ENCODE results near the gene UGT1A4. TPM values are rescaled to one million over a fixed set of nuclear protein-coding genes. Genes with fewer than 3 reads are reported as not detected.

Gene UGT1A4
- total and polyA plus RNA-seq, 10 of the 15 experiments (the other 5 are each of a cell fraction or from before 2014, with no cell fraction given), result not detected

DNA sequence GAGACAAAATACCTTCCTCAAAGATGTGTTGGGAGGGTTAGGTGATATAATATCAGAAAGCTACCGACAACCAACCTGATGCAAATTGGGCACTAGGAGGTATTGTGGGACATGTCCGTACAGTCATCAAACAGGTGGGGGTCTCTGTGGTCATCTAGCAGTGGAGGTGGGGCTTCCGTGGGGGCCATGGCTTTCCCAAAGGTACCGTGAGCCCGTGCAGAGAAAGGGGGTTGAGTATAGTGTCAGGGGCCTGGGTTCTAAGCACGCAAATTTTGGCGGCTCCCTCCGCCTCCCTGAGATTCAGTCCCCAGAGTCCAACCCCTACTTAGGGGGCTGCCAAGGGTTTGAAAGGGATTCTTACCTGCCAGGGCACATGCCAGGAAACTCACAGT lies 103.2 kb downstream of the UGT1A4 start (continued):
- TF ChIP-seq, protein P1, sequence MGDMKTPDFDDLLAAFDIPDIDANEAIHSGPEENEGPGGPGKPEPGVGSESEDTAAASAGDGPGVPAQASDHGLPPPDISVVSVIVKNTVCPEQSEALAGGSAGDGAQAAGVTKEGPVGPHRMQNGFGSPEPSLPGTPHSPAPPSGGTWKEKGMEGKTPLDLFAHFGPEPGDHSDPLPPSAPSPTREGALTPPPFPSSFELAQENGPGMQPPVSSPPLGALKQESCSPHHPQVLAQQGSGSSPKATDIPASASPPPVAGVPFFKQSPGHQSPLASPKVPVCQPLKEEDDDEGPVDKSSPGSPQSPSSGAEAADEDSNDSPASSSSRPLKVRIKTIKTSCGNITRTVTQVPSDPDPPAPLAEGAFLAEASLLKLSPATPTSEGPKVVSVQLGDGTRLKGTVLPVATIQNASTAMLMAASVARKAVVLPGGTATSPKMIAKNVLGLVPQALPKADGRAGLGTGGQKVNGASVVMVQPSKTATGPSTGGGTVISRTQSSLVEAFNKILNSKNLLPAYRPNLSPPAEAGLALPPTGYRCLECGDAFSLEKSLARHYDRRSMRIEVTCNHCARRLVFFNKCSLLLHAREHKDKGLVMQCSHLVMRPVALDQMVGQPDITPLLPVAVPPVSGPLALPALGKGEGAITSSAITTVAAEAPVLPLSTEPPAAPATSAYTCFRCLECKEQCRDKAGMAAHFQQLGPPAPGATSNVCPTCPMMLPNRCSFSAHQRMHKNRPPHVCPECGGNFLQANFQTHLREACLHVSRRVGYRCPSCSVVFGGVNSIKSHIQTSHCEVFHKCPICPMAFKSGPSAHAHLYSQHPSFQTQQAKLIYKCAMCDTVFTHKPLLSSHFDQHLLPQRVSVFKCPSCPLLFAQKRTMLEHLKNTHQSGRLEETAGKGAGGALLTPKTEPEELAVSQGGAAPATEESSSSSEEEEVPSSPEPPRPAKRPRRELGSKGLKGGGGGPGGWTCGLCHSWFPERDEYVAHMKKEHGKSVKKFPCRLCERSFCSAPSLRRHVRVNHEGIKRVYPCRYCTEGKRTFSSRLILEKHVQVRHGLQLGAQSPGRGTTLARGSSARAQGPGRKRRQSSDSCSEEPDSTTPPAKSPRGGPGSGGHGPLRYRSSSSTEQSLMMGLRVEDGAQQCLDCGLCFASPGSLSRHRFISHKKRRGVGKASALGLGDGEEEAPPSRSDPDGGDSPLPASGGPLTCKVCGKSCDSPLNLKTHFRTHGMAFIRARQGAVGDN (IDR thresholded peaks at IDR 0.05), result no peak
- no peak for TF ChIP-seq NBN (IDR thresholded peaks at IDR 0.05)
- TF ChIP-seq PAX5 (IDR thresholded peaks at IDR 0.05; ENCODE audit: borderline replicate concordance, low read depth, low read length), result no peak

DNA sequence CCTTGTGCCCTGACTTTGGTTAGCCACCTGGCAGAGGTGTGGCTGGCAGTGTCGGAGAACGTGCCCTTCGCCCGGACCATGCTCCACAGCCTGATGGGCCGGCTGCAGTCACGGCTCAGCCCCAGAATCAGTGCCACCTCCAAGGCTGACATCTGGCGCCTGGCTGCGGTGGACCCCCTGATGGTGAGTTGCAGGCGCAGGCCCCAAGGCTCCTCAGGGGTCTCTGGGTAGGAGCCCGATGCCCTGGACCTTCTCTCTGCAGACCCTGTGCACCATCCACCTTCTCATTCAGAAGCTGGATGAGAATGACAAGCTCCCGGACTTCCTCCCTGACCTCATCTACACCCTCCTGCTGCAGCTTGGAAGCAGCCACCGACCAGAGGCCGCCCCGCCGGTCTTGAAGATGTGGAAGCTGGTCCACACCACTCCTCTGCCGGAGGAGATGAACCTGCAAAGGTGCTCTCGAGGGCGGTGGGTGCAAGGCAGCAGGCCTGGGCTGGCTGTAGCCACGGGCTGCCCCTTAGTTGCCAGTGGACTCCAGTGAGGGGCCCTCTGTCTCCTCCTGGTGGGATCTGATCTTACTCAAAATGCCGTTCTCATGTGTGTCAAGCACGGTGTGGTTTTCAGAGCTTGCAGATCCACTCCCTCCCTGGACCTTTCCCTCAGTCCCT lies 103.7 kb downstream of the UGT1A4 start:
- ChIA-PET SMC1A (ENCODE audit: uncharacterized antibody, unreplicated experiment) (no interaction called here), CTCF (no interaction called here), POLR2A (no interaction called here), RAD21 (ENCODE audit: unreplicated experiment) (no interaction called here)
- H4K20me1 ChIP-seq (ENCODE audit: control insufficient read depth, insufficient read depth), result no peaks in the 10 kb centered on the region
- no peak for DNase-seq (ENCODE audit: low read depth, low spot score)
- no peak overlapping the region for H3K4me3 ChIP-seq
- no peak for ATAC-seq
- H3K27me3 ChIP-seq (replicated peaks in 1 of 2; ENCODE audit: control insufficient read depth in 2 of 2, insufficient read depth in 2 of 2, low read length in 1 of 2), result no peaks in the 10 kb centered on the region; a peak in 3 of 4 replicates
- 60% methylated on average over 21 of the region's 21 CpGs for WGBS (ENCODE audit: insufficient coverage, insufficient replicate concordance, low lambda C conversion rate, missing lambda C conversion rate)
- H3K4me2 ChIP-seq (ENCODE audit: control insufficient read depth, insufficient read depth), result no peak overlapping the region
- H3K27ac ChIP-seq (ENCODE audit: control insufficient read depth, insufficient read depth), result no peak overlapping the region
- no peak overlapping the region for H3K9ac ChIP-seq (ENCODE audit: control insufficient read depth, insufficient read depth, low read length)
- FAIRE-seq, result no peak
- in situ Hi-C loops (cut with MboI), result no loop called here
- no peaks in the 10 kb centered on the region for H3K79me2 ChIP-seq (ENCODE audit: control insufficient read depth, insufficient read depth, low read length)
- H3K4me1 ChIP-seq (ENCODE audit: control insufficient read depth, insufficient read depth, low read length), result no peaks in the 10 kb centered on the region
- H3K9me3 ChIP-seq (replicated peaks; ENCODE audit: control insufficient read depth, insufficient read depth, low read length), result no peaks in the 10 kb centered on the region
- no peaks in the 10 kb centered on the region for H3K36me3 ChIP-seq (ENCODE audit: control insufficient read depth in 2 of 2, insufficient read depth in 2 of 2, low read length in 1 of 2)
- no peak overlapping the region for H2AFZ ChIP-seq (ENCODE audit: control insufficient read depth, low read depth, low read length)
- no TSS peak for BruUV-seq (replicated peaks)
- intact Hi-C loops (cut with micrococcal nuclease; ENCODE audit: unreplicated experiment), result no loop called here
- TF ChIP-seq CBX3 (IDR thresholded peaks at IDR 0.05; ENCODE audit: borderline replicate concordance, low read depth), result no peak
- no peak for TF ChIP-seq PAX8 (IDR thresholded peaks at IDR 0.05)
- TF ChIP-seq MTA2 (IDR thresholded peaks at IDR 0.05; ENCODE audit: low read depth), result no peak
- no peak for TF ChIP-seq FOS (IDR thresholded peaks at IDR 0.05; ENCODE audit: borderline replicate concordance, extremely low read depth, insufficient read length)
- TF ChIP-seq KLF5 (IDR thresholded peaks at IDR 0.05; ENCODE audit: partially characterized antibody), result no peak
- no peak for TF ChIP-seq CREM (IDR thresholded peaks at IDR 0.05; ENCODE audit: low read depth)
- TF ChIP-seq, protein P2, sequence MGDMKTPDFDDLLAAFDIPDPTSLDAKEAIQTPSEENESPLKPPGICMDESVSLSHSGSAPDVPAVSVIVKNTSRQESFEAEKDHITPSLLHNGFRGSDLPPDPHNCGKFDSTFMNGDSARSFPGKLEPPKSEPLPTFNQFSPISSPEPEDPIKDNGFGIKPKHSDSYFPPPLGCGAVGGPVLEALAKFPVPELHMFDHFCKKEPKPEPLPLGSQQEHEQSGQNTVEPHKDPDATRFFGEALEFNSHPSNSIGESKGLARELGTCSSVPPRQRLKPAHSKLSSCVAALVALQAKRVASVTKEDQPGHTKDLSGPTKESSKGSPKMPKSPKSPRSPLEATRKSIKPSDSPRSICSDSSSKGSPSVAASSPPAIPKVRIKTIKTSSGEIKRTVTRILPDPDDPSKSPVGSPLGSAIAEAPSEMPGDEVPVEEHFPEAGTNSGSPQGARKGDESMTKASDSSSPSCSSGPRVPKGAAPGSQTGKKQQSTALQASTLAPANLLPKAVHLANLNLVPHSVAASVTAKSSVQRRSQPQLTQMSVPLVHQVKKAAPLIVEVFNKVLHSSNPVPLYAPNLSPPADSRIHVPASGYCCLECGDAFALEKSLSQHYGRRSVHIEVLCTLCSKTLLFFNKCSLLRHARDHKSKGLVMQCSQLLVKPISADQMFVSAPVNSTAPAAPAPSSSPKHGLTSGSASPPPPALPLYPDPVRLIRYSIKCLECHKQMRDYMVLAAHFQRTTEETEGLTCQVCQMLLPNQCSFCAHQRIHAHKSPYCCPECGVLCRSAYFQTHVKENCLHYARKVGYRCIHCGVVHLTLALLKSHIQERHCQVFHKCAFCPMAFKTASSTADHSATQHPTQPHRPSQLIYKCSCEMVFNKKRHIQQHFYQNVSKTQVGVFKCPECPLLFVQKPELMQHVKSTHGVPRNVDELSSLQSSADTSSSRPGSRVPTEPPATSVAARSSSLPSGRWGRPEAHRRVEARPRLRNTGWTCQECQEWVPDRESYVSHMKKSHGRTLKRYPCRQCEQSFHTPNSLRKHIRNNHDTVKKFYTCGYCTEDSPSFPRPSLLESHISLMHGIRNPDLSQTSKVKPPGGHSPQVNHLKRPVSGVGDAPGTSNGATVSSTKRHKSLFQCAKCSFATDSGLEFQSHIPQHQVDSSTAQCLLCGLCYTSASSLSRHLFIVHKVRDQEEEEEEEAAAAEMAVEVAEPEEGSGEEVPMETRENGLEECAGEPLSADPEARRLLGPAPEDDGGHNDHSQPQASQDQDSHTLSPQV (IDR thresholded peaks at IDR 0.05), result no peak
- TF ChIP-seq SREBF2 (IDR thresholded peaks at IDR 0.05; ENCODE audit: low read length), result no peak
- TF ChIP-seq, protein P3, sequence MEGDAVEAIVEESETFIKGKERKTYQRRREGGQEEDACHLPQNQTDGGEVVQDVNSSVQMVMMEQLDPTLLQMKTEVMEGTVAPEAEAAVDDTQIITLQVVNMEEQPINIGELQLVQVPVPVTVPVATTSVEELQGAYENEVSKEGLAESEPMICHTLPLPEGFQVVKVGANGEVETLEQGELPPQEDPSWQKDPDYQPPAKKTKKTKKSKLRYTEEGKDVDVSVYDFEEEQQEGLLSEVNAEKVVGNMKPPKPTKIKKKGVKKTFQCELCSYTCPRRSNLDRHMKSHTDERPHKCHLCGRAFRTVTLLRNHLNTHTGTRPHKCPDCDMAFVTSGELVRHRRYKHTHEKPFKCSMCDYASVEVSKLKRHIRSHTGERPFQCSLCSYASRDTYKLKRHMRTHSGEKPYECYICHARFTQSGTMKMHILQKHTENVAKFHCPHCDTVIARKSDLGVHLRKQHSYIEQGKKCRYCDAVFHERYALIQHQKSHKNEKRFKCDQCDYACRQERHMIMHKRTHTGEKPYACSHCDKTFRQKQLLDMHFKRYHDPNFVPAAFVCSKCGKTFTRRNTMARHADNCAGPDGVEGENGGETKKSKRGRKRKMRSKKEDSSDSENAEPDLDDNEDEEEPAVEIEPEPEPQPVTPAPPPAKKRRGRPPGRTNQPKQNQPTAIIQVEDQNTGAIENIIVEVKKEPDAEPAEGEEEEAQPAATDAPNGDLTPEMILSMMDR (IDR thresholded peaks at IDR 0.05 in 2 of 3, conservative IDR thresholded peaks at IDR 0.05 in 1 of 3; ENCODE audit: control insufficient read depth in 2 of 3, extremely low read depth in 1 of 3, insufficient read depth in 1 of 3, low read depth in 3 of 3, low read length in 3 of 3), result no peak
- TF ChIP-seq BMI1 (IDR thresholded peaks at IDR 0.05; ENCODE audit: borderline replicate concordance), result no peak

Measured in GM12878 (cell line).